Testis (tissue), 3 donors: ENCODE data around the gene NANOS3. TPM values are rescaled to one million over a fixed set of nuclear protein-coding genes. Genes with fewer than 3 reads are reported as not detected.

Experiments used
- DNase-seq: peaks from one replicate; pipeline ENCODE4 v3.0.0-alpha.2; 2019
- H3K27ac ChIP-seq, 2 donors: fragments of 200-600 bp; sonication (generic); one replicate each; pipeline ENCODE4 v1.5.1; 2019
- H3K27me3 ChIP-seq: fragments of 200-600 bp; sonication (generic); one replicate; pipeline ENCODE4 v1.5.1; 2019
- H3K36me3 ChIP-seq: fragments of 200-600 bp; sonication (generic); one replicate; pipeline ENCODE4 v1.5.1; 2017; ENCODE audit warnings: low read depth; ENCODE audit errors: missing control alignments
- H3K4me1 ChIP-seq: fragments of 200-600 bp; sonication (generic); one replicate; pipeline ENCODE4 v1.5.1; 2019
- H3K4me3 ChIP-seq, 2 donors: fragments of 200-600 bp; sonication (generic); one replicate each; pipeline ENCODE4 v1.5.1; 2017 to 2019
- H3K9me3 ChIP-seq: fragments of 200-600 bp; sonication (generic); one replicate; pipeline ENCODE4 v1.5.1; 2017
- CTCF ChIP-seq, 3 experiments: fragments of 450-650 bp in 2 of 3; fragments of 200-600 bp in 1 of 3; sonication (generic) in 1 of 3; IDR thresholded peaks; one replicate each; pipeline ENCODE4 v1.5.1; 2016 to 2019; ENCODE audit warnings: antibody characterized with exemption in 3 of 3, mild to moderate bottlenecking in 2 of 3, moderate library complexity in 1 of 3
- POLR2A ChIP-seq: fragments of 450-650 bp; IDR thresholded peaks from one replicate; pipeline ENCODE4 v1.6.1; 2017; ENCODE audit warnings: antibody characterized with exemption, mild to moderate bottlenecking, moderate library complexity
- WGBS, 2 donors: methylation state at CpG; one replicate each; pipeline ENCODE4 v1.1.5; 2018; 5-methylcytosine and 5-hydroxymethylcytosine counted together
- intact Hi-C: fragments of 100-400 bp; cut with DNase I; formaldehyde crosslinking; loops from one replicate; pipeline ENCODE4 v1.15.1; 2023; ENCODE audit warnings: low total_unique reads
- polyA plus RNA-seq: library from polyadenylated mRNA; stranded (reverse); fragments of 350-450 nt; fragmentation: Illumina TruSeq; extraction: RNeasy Lipid Tissue Mini Kit (QIAGEN cat#74804); gene quantifications from one replicate; pipeline ENCODE4 v1.2.3, GENCODE V29; 2014; ENCODE audit warnings: low read depth, low replicate concordance; ENCODE audit not compliant: insufficient read depth
- total RNA-seq, 2 donors: library from RNA; depleted of rRNA; stranded (reverse); fragments of >200 nt; gene quantifications; one replicate each; pipeline ENCODE4 v1.2.3, GENCODE V29; 2016

Gene NANOS3
- total and polyA plus RNA-seq, 3 donors from 2014 or later, result 9.3 to 18.6 (median 14.5) TPM

GRCh38 chr19:13887018-13887436 lies 10.1 kb downstream of the NANOS3 start:
- no peak overlapping the region for H3K27ac ChIP-seq
- no peak for TF ChIP-seq POLR2A
- TF ChIP-seq CTCF (IDR thresholded peaks at IDR 0.05), result no peak
- peaks cover 31% of the 10 kb centered on the region for H3K4me1 ChIP-seq
- DNase-seq, result no peak
- H3K4me3 ChIP-seq, result no peak overlapping the region
- intact Hi-C loops, result loop anchor here (10.0 kb wide), 1 partner anchor 188 kb away; the partner anchor contains the start of gene MISP3
- H3K9me3 ChIP-seq, result no peaks in the 10 kb centered on the region
- H3K36me3 ChIP-seq, result no peaks in the 10 kb centered on the region
- no peaks in the 10 kb centered on the region for H3K27me3 ChIP-seq
- 52 to 63% methylated on average over 11 to 16 of the region's 16 CpGs for WGBS, 2 donors

- 74 to 76% methylated on average over 5 of the region's 5 CpGs for WGBS, 2 donors
- H3K27me3 ChIP-seq, result no peaks in the 10 kb centered on the region
- no peaks in the 10 kb centered on the region for H3K36me3 ChIP-seq
- no peak for TF ChIP-seq POLR2A
- intact Hi-C loops, result loop anchor here (10.0 kb wide), 1 partner anchor 187 kb away; the partner anchor contains the start of gene MISP3
- no peak overlapping the region for H3K27ac ChIP-seq
- peaks cover 26% of the 10 kb centered on the region for H3K4me1 ChIP-seq
- DNase-seq, result no peak
- H3K9me3 ChIP-seq, result no peaks in the 10 kb centered on the region
- H3K4me3 ChIP-seq, result no peak overlapping the region
Observed at GRCh38 chr19:13887517-13887916, 10.6 kb downstream of the NANOS3 start.

GRCh38 chr19:13888281-13888680 lies 11.3 kb downstream of the NANOS3 start:
- no peaks in the 10 kb centered on the region for H3K36me3 ChIP-seq
- DNase-seq, result no peak
- H3K4me1 ChIP-seq, result peaks cover 23% of the 10 kb centered on the region
- H3K9me3 ChIP-seq, result no peaks in the 10 kb centered on the region
- no peak overlapping the region for H3K4me3 ChIP-seq
- intact Hi-C loops, result loop anchor here (10.0 kb wide), 1 partner anchor 187 kb away; the partner anchor contains the start of gene MISP3
- 91 to 93% methylated on average over 16 of the region's 16 CpGs for WGBS, 2 donors
- H3K27ac ChIP-seq, result no peak overlapping the region
- no peaks in the 10 kb centered on the region for H3K27me3 ChIP-seq
- no peak for TF ChIP-seq POLR2A
- TF ChIP-seq CTCF (IDR thresholded peaks at IDR 0.05), result no peak

GRCh38 chr19:13890136-13890535 lies 13.2 kb downstream of the NANOS3 start:
- Histone ChIP-seq H3K9me3 (no peaks in the 10 kb centered on the region), H3K27me3 (no peaks in the 10 kb centered on the region), H3K4me3 (no peak overlapping the region), H3K4me1 (peaks cover 7% of the 10 kb centered on the region), H3K36me3 (no peaks in the 10 kb centered on the region), H3K27ac (no peak overlapping the region)
- DNase-seq, result no peak
- no peak for TF ChIP-seq CTCF (IDR thresholded peaks at IDR 0.05)
- no peak for TF ChIP-seq POLR2A
- intact Hi-C loops, result no loop called here
- 88 to 95% methylated on average over 2 to 11 of the region's 13 CpGs for WGBS, 2 donors

GRCh38 chr19:13892870-13893269 lies 15.9 kb downstream of the NANOS3 start:
- WGBS, 2 donors, result 55 to 61% methylated on average over 9 of the region's 9 CpGs

More at GRCh38 chr19:13892870-13893269, 15.9 kb downstream of the NANOS3 start:
- Histone ChIP-seq H3K4me1 (no peaks in the 10 kb centered on the region), H3K27me3 (no peaks in the 10 kb centered on the region), H3K4me3 (no peak overlapping the region), H3K36me3 (no peaks in the 10 kb centered on the region), H3K27ac (peak overlapping the region in 1 of 2 donors; percentile 50), H3K9me3 (no peaks in the 10 kb centered on the region)
- intact Hi-C loops, result no loop called here
- DNase-seq, result no peak
- TF ChIP-seq POLR2A, result no peak
- no peak for TF ChIP-seq CTCF (IDR thresholded peaks at IDR 0.05)
